H9 (cell line): Measurements from ENCODE around the gene VASH2. TPM values are rescaled to one million over a fixed set of nuclear protein-coding genes. Genes with fewer than 3 reads are reported as not detected.
A peak's percentile ranks its signal among the peaks of the same experiment; 100 is the strongest.

Source experiments
- DNase-seq: peaks from one replicate; pipeline ENCODE4 v3.0.0-alpha.2; 2017
- H2AFZ ChIP-seq: one replicate; pipeline ENCODE4 v1.6.1; 2013; ENCODE audit warnings: mild to moderate bottlenecking, low read length, control low read depth, moderate library complexity
- H2AK5ac ChIP-seq: 2 replicates; pipeline ENCODE4 v1.6.1; 2013; ENCODE audit warnings: low read length, control low read depth, mixed read lengths; ENCODE audit not compliant: insufficient read length
- H2BK120ac ChIP-seq: one replicate; pipeline ENCODE4 v1.6.1; 2013; ENCODE audit warnings: low read depth, mild to moderate bottlenecking, low read length, control low read depth, inconsistent platforms; ENCODE audit not compliant: poor library complexity, severe bottlenecking
- H2BK12ac ChIP-seq: 2 replicates; pipeline ENCODE4 v1.6.1; 2013; ENCODE audit warnings: low read length, control low read depth, mixed read lengths, low read depth; ENCODE audit not compliant: insufficient read length
- H2BK15ac ChIP-seq: 2 replicates; pipeline ENCODE4 v1.6.1; 2013; ENCODE audit warnings: low read depth, low read length, control low read depth
- H2BK20ac ChIP-seq: one replicate; pipeline ENCODE4 v1.6.1; 2013; ENCODE audit warnings: low read depth, mild to moderate bottlenecking, low read length, control low read depth, inconsistent platforms; ENCODE audit not compliant: poor library complexity, severe bottlenecking
- H2BK5ac ChIP-seq: 2 replicates; pipeline ENCODE4 v1.6.1; 2013; ENCODE audit warnings: low read length, control low read depth, mixed read lengths; ENCODE audit not compliant: insufficient read length
- H3K14ac ChIP-seq: 2 replicates; pipeline ENCODE4 v1.6.1; 2013; ENCODE audit warnings: low read length, control low read depth; ENCODE audit not compliant: insufficient read depth
- H3K18ac ChIP-seq: 2 replicates; pipeline ENCODE4 v1.6.1; 2013; ENCODE audit warnings: low read depth, mild to moderate bottlenecking, mixed read lengths, low read length, control low read depth; ENCODE audit not compliant: insufficient read length
- H3K23ac ChIP-seq: 2 replicates; pipeline ENCODE4 v1.6.1; 2013; ENCODE audit warnings: low read length, control low read depth, mixed read lengths, low read depth; ENCODE audit not compliant: insufficient read length
- H3K23me2 ChIP-seq: 2 replicates; pipeline ENCODE4 v1.6.1; 2013; ENCODE audit warnings: low read depth, mild to moderate bottlenecking, mixed read lengths, low read length, control low read depth; ENCODE audit not compliant: insufficient read length, poor library complexity, severe bottlenecking
- H3K27ac ChIP-seq: 2 replicates; pipeline ENCODE4 v1.5.1; 2013; ENCODE audit warnings: low read length, control low read depth, mixed read lengths, low read depth; ENCODE audit not compliant: insufficient read length
- H3K27me3 ChIP-seq: 2 replicates; pipeline ENCODE4 v1.6.1; 2013; ENCODE audit warnings: low read length, control low read depth, inconsistent platforms; ENCODE audit not compliant: insufficient read depth
- H3K4ac ChIP-seq: 2 replicates; pipeline ENCODE4 v1.6.1; 2013; ENCODE audit warnings: low read depth, mild to moderate bottlenecking, control low read depth, inconsistent platforms, low read length, moderate library complexity
- H3K4me1 ChIP-seq: 2 replicates; pipeline ENCODE4 v1.6.1; 2013; ENCODE audit warnings: low read length, control low read depth, inconsistent platforms; ENCODE audit not compliant: insufficient read depth
- H3K4me2 ChIP-seq: 2 replicates; pipeline ENCODE4 v1.6.1; 2013; ENCODE audit warnings: low read length, control low read depth, mixed read lengths; ENCODE audit not compliant: insufficient read length, insufficient read depth
- H3K56ac ChIP-seq: 2 replicates; pipeline ENCODE4 v1.6.1; 2013; ENCODE audit warnings: low read depth, mild to moderate bottlenecking, mixed read lengths, low read length, control low read depth; ENCODE audit not compliant: insufficient read length
- H3K79me1 ChIP-seq: 2 replicates; pipeline ENCODE4 v1.6.1; 2013; ENCODE audit warnings: low read depth, mild to moderate bottlenecking, moderate library complexity, low read length, control low read depth, inconsistent platforms; ENCODE audit not compliant: insufficient read depth, poor library complexity, severe bottlenecking
- H3K79me2 ChIP-seq: 2 replicates; pipeline ENCODE4 v1.6.1; 2013; ENCODE audit warnings: low read length, control low read depth, inconsistent platforms; ENCODE audit not compliant: insufficient read depth
- H3K9ac ChIP-seq: 2 replicates; pipeline ENCODE4 v1.6.1; 2013; ENCODE audit warnings: low read length, control low read depth, mixed read lengths; ENCODE audit not compliant: insufficient read length; ENCODE audit errors: extremely low read depth
- H3K9me3 ChIP-seq: one replicate; pipeline ENCODE4 v1.6.1; 2013; ENCODE audit warnings: low read depth, low read length, inconsistent platforms; ENCODE audit not compliant: control insufficient read depth
- H3T11ph ChIP-seq: one replicate; pipeline ENCODE4 v1.6.1; 2013; ENCODE audit warnings: mild to moderate bottlenecking, low read length, control low read depth, inconsistent platforms
- H4K20me1 ChIP-seq: one replicate; pipeline ENCODE4 v1.6.1; 2013; ENCODE audit not compliant: control insufficient read depth, insufficient read length, insufficient read depth
- H4K5ac ChIP-seq: 2 replicates; pipeline ENCODE4 v1.6.1; 2013; ENCODE audit warnings: low read depth, mild to moderate bottlenecking, mixed read lengths, low read length, control low read depth; ENCODE audit not compliant: insufficient read length
- H4K8ac ChIP-seq: replicated peaks from 2 replicates; pipeline ENCODE4 v1.6.1; 2013; ENCODE audit warnings: low read length, control low read depth, mixed read lengths, low read depth; ENCODE audit not compliant: insufficient read length
- H4K91ac ChIP-seq: 2 replicates; pipeline ENCODE4 v1.6.1; 2013; ENCODE audit warnings: low read depth, mild to moderate bottlenecking, moderate library complexity, mixed read lengths, low read length, control low read depth; ENCODE audit not compliant: insufficient read length
- H3K27ac Mint-ChIP-seq, 3 experiments: 2 replicates in 2 of 3; 3 replicates in 1 of 3; pipeline ENCODE4 v1.8.0; 2020 to 2021; ENCODE audit warnings: mixed read lengths in 3 of 3, mild to moderate bottlenecking in 1 of 3, moderate library complexity in 1 of 3
- H3K27me3 Mint-ChIP-seq: 2 replicates; pipeline ENCODE4 v1.8.0; 2021; ENCODE audit warnings: low read depth, mild to moderate bottlenecking, moderate library complexity, mixed read lengths
- H3K36me3 Mint-ChIP-seq, 3 experiments: 2 replicates in 2 of 3; 3 replicates in 1 of 3; pipeline ENCODE4 v1.8.0; 2020 to 2021; ENCODE audit warnings: low read depth in 3 of 3, mixed read lengths in 3 of 3; ENCODE audit not compliant: insufficient read depth in 1 of 3
- H3K4me1 Mint-ChIP-seq, 2 experiments: 2 replicates each; pipeline ENCODE4 v1.8.0; 2020; ENCODE audit warnings: mixed read lengths in 2 of 2
- H3K4me3 Mint-ChIP-seq, 2 experiments: 2 replicates in 1 of 2; 3 replicates in 1 of 2; pipeline ENCODE4 v1.8.0; 2020 to 2021; ENCODE audit warnings: mild to moderate bottlenecking in 2 of 2, mixed read lengths in 2 of 2, moderate library complexity in 1 of 2
- H3K9me3 Mint-ChIP-seq, 2 experiments: 2 replicates in 1 of 2; 3 replicates in 1 of 2; pipeline ENCODE4 v1.8.0; 2020; ENCODE audit warnings: mild to moderate bottlenecking in 2 of 2, mixed read lengths in 2 of 2, moderate library complexity in 1 of 2
- CTCF ChIP-seq: fragments of 200-600 bp; sonication (generic); conservative IDR thresholded peaks from 3 replicates; pipeline ENCODE4 v1.8.0; 2021; ENCODE audit warnings: antibody characterized with exemption, mild to moderate bottlenecking
- WGBS: extraction: QIAGEN DNeasy Blood & Tissue Kit; methylation state at CpG from one replicate; pipeline ENCODE4 v1.1.7; 2013; ENCODE audit warnings: missing lambda C conversion rate, low lambda C conversion rate, mixed read lengths; ENCODE audit not compliant: insufficient read length; ENCODE audit errors: extremely low coverage; 5-methylcytosine and 5-hydroxymethylcytosine counted together
- total RNA-seq: library from RNA; stranded (reverse); gene quantifications from 2 replicates; pipeline ENCODE4 v1.2.1, GENCODE V29; 2021

VASH2 gene
- total RNA-seq, 1 experiment from 2014 or later, result 76.1 TPM

GRCh38 chr1:212983482-212983881 lies 33.1 kb downstream of the VASH2 start:
- no peak for TF ChIP-seq CTCF
- H3K27ac Mint-ChIP-seq, result no peak overlapping the region
- DNase-seq, result peak; percentile 21

More at GRCh38 chr1:212983482-212983881, 33.1 kb downstream of the VASH2 start:
- Histone ChIP-seq H3K14ac (no peak overlapping the region), H3K23ac (no peak overlapping the region), H2BK20ac (no peak overlapping the region), H2BK120ac (no peak overlapping the region), H2AK5ac (no peak overlapping the region), H3K23me2 (no peaks in the 10 kb centered on the region), H3T11ph (no peak overlapping the region), H2AFZ (no peak overlapping the region), H3K18ac (no peak overlapping the region), H3K27me3 (no peaks in the 10 kb centered on the region), H4K91ac (no peak overlapping the region), H3K79me1 (no peaks in the 10 kb centered on the region), H4K8ac (no peak overlapping the region), H3K56ac (no peak overlapping the region), H2BK15ac (no peak overlapping the region), H4K20me1 (no peaks in the 10 kb centered on the region), H4K5ac (no peak overlapping the region), H3K9me3 (no peaks in the 10 kb centered on the region), H2BK5ac (no peak overlapping the region), H3K4me1 (peaks cover 7% of the 10 kb centered on the region; the same call in 1 of the 2 replicates), H3K4ac (no peak overlapping the region), H3K9ac (no peak overlapping the region), H3K27ac (no peak overlapping the region), H3K79me2 (no peaks in the 10 kb centered on the region), H3K4me2 (no peak overlapping the region), H2BK12ac (no peak overlapping the region)
- WGBS, result no CpG with 5 or more reads among the region's 3 CpGs
- Mint-ChIP-seq H3K4me3 (no peak overlapping the region), H3K4me1 (peaks cover 32 to 45% of the 10 kb centered on the region in 2 experiments), H3K9me3 (no peaks in the 10 kb centered on the region), H3K27me3 (no peaks in the 10 kb centered on the region), H3K36me3 (peaks cover 45 to 86% (median 49%) of the 10 kb centered on the region in 3 experiments; a peak in 6 of 7 replicates)
